HG03354 (cell line): ENCODE measurements around the gene CHRM4.

Experiments used
- ATAC-seq: cut with Tn5 transposase; IDR thresholded peaks from one replicate; pipeline ENCODE4 v1.9.1; 2021; ENCODE audit warnings: mild to moderate bottlenecking; ENCODE audit not compliant: unreplicated experiment, poor library complexity, severe bottlenecking

Gene CHRM4

DNA sequence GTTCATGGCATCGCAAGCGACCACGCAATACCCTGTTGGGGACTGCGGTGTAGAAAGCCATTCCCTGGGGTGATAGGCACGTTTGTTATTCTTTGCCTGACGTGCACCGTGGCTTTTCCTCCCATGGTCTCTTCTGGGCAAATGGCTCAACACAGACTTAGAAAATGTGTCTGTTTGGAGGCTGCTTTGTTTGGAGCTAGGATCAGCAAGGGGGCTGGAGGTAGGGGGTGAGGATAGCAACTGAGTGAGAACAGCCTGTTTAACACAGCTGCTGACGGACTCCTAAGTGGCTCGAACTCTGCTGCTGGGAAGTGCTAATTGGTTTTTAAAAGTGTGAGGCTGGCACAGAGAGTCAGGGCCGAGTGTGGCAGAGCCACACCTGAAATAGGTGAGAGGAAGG is 16.1 kb upstream of the CHRM4 start:
- no peak for ATAC-seq

DNA sequence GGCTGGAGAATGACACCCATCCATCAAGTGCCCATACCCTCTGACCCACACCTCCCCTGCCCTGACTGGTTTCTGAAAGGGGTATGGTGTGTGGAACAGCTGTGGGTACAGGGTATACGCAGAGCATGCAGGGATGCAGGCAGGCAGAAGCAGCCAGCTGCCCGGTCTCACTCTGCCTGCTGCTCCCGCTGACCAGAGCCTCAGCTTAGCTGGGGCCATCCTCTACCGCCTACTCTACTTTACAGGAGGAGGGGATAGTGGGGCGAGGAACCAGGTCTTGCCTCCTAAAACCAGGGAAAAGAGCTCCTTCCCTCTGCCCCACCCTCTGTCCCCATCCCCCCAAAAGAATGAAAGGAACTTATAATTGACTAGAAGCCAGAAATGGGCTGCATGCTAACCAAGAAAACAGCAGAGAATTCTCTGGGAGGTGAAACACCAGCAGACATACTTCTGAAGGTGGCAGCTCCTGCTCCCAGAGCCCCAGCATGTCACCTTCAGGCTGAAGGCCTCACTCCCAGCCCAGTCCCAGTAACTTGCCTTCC is 13.0 kb upstream of the CHRM4 start:
- no peak for ATAC-seq

DNA sequence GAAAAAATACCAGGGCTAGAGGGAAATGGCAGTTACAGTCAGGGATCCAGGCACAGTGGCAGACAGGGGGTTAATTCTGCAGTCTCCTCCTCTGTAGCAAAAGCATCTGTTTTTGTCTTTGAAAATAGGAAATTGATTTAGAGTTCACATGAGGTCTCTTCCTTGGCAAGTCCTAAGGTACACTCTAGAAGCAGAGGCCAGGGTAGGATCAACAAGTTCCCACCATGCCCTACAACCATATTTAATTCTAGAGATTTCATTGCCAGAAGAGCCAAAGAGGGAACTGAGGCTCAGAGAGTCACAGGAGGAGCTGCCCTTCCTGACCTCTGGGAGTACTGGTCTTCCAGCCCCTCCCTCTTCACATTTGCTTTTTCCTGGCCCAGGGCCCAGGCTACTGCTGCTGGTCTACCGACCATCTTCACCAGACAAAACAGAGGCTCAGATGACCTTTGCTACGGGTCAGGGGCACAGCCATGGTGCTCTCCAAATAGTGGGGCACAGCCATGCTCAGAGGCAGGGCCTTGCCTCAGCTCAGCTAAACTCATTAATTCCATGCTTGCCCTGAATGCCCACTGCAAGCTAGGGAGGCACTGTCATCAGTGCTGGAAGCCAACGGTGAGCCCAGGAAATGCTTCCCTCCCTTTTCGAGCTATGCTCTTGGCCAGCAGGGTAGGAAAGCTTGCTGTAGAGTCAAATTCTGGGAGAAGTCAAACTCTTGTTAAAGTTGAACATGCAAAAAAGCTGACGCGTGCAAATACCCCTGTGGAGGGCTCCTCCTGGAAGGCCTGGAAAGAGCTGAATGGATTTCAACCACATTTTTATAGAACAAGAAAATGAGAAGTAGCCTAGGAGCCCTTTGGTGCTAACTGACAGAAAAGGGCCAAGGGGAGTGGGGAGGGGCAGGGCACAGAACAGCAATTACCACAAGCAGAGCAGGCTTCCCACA is 11.7 kb upstream of the CHRM4 start:
- ATAC-seq = no peak

DNA sequence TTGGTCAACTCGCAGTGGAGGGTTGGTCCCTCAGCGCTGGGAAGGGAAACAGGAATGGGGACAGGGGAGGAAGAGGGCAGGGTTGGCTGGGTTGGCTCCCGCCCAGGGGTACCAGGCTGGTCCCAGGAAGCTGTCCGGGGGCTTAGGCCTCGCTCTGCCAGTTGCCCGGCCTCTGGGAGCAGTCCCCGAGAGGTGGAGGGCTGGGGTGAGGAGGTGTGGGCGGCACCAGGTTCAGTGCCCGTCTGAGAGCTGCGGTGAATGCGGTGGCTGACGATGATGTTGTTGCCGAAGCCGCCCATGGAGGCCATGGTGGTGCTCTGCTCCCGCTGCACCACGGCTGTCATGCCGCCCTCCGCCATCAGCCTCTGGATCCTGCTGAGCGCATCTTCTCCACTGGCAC is 6.0 kb upstream of the CHRM4 start:
- ATAC-seq = no peak

DNA sequence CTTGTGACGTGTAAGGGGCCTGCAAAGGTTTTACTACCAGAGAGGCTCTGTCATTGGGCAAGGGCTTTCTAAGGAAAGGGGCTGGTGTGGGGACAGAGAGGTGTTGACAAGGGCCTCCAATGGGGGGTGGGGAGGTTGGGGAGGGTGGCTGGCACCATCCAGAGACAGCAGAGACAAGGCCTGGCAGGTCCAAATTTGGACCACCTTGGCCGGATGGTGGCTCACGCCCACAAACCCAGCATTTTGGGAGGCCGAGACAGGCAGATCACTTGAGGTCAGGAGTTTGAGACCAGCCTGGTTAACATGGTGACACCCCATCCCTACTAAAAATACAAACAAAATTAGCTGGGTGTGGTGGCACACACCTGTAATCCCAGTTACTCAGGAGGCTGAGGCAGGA is 2.2 kb upstream of the CHRM4 start:
- ATAC-seq = no peak

DNA sequence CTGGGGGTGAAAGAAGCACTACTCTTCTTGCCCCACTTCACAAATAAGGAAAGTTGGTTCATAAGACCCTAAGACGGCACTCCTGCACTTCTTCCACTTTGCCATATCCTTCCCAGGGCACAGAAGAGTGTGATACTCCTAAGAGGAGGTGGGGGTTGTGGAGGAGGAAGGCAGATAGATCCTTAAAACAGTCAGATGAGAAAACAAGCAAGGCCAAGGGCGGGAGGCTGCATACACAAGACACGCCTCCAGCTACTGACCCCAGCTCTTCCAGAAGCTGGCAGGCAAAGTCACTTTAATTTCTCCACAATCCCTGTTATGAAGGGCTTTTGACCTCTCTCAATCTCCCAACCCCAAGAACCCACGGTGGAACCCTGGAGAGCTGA is 1.6 kb upstream of the CHRM4 start:
- no peak for ATAC-seq

DNA sequence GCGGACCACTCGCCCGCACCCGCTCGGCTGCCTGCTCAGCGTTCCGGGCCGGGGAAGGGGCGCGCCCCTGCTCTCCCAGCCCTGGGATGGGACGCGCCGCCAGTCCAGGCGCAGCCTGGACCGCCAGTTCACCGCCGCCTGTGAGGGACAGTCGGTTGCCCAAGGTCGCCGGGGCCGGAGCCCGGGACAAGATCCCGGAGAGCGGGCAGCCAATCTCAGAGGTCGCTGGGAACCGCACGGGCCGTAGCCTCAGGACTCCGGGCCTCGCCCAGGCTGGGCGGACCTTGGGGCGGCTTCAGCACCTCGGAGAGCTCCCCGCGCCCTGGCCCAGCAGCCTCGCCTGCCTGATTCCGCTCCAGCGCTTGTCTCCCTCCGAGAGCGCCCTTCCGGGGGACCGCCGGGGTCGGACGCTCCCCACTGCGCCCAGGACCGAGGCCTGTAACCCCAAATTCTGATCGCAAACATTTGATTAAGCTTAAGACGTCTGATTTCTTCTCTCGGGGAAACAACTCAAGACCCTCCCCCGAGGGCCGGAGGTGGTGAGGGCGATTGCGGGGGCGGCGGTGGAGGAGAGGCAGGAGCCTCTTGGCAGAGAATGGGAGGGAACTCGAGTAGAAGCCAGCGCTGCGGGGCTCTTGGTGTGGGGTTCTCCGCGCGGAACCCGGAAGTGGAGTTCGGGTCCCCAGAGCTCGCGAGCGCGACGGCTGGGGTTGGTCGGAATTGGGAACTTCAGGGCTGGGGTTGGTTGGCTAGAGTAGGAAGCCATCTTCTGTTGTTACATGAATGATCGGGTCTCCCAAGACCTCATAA is 1.1 kb upstream of the CHRM4 start:
- ATAC-seq = peak; percentile 72

DNA sequence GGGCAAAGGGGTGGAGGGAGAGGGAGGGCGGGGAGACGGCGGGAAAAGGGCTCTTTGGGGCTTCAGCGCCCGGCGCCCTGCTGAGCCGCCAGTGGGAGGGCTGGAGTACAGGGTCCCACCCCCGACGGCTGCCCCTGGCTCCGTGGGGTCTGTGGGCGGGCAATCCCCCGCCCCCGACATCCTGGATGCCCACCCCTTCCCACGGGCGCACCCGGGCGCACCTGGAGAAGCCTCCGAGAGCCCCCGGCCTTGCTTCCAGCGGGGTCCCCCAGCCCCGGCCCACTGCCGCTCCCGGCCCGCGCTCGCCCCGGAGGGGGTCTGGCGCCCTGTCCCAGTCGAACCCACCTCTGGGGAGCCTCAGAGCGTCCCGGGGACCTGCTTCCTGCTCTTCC is 394 bp downstream of the CHRM4 start:
- no peak for ATAC-seq

DNA sequence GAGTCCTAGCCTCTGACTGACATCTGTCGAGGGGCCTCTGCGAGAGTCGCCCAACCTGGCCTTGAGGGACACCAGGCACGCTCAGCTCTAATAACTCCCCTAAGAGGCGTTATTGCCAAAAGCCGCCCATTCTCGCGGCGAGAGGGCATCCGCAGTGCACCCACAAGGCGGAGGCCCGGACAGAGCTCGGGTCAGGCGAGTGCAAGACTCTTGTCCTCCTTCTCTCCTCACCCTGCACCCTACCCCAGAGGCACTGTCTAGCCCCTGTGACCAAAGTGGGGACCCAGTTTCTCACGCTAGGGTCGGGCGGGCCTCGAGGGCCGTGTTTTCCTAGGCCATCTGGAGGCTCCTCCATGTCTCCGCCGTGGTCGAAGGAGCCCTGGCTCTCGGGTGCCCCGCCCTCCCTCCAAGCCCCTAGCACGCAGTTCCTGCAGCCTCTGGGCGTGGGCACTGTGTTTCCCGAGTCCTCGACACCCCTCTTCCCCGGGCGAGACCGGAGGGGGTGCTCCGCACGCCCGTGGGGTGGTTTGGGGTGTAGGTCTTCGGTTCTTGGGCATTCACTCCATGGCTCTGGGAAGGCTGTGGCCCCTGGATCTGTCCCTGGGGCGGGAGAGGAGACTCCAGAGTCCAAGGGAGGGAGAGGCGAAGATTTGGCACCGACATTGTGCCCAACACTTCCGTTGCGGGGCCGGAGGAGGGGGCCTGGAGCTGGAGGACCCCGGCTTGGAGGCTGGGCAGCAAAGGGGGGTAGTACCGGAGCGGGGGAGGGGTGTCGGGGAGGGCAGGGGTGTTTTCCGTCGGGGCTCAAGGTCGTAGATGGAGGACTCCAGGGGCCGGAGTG is 1.0 kb downstream of the CHRM4 start:
- ATAC-seq = no peak

DNA sequence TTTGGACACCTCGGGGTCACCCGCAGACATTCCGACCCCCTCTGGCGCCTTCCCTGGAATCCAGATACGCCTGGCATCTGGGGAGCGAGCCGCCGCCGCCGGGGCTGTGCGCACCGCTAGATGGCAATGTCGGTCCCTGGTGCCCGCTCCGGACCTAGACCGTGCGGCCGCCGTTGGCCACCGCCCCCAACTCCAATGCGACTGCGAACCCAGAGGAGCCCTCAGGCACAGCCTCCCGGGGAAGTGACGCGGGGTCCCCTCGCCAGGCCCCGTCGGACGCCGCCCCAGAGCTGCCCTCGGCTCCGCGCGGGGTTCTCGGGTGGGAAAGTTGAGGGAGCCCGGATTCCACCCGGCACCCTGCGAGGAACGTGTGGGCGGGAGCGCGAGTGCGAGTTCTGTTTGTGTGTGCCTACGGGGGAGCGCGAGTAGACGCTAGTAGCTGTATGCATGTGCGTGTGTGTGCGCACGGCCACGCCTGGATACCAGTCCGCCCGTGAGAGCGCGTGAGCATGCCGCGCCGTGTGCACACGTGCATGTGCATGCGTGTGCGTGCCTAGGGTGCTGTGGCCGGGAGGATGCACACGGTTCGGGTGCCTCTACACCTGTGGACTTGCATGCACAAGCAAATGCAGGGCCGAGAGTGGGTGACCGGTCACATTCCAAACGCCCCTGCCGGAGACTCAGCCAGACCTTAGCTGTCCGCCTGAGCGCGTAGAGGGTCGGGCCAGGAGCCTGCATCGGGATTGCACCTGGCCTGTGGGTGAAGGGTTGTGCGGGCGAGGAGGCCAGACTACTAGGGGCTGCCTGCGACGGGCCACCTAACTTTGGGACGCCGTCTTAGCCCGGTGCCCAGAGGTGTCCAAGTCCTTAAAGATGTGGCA is 1.9 kb downstream of the CHRM4 start:
- ATAC-seq = peak; percentile 47

DNA sequence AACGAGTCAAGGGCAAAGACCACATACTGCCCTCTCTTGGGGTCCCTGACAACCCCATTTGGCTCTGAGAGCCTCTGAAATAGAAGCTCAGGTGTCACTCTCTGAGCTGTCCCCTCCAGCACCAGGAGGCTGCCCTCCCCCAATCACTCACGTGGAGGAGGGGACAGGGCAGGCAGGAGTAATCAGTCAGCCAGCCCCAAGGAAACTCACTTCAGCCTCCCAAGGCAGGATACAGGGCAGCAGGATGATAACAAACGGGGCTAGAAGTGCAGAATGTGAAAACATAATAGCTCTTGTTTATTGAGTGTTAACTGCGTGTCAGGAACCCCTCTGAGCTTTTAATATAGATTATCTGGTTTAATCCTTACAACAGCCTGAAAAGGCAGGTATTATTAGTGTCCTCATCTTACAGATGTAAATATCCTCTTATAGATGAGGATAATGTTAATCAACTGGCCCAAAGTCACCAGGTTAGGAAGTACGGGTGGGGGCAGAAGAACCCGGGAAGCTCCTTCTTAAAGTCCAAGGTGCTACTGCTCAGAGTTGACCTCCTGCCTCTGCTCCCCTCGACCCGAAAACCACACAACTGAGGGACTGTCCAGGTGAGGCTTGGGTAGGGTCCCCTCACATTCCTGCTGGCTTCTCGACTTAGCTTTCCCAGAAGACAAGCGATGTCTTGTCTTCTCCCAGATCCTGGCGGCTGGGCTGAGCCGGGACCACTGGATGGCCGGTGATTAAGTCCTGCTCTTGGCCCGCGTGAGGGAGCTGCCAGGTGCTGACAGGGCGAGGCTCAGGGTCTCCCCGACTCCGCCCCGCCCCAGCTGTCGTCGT is 2.7 kb downstream of the CHRM4 start:
- no peak for ATAC-seq

DNA sequence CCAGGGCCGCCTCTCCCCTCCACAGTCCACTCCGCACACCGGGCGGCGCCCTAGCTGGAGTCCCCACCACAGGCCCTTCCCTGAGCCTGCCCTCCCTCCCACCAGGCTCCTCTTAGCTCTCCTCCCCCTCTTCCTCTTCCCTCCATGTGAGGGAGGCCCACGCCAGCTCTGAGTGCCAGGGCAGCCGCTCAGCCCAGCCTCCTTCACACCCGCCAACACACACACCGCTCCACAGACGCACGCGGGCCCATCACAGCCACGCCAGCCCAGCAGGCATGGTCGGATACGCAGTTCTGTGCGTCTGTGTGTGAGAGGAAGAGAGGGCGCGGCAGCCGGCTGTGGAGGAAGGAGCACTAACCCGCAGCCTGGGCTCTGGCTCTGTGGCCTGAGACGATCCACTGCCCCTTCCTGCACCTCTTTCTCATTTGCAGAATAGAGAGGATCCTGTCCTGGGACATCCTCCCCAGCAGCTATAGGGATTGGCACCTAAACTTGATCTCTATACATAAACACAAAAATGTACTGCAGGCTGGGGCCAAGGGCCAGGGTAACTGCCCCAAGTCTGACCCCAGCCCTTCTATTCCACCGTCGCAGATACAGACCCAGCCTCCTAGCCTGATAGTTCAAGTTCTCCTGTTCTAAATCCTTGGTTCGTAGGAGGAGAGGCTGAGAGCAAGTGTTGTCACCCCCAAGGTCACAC is 3.5 kb downstream of the CHRM4 start:
- ATAC-seq = no peak

DNA sequence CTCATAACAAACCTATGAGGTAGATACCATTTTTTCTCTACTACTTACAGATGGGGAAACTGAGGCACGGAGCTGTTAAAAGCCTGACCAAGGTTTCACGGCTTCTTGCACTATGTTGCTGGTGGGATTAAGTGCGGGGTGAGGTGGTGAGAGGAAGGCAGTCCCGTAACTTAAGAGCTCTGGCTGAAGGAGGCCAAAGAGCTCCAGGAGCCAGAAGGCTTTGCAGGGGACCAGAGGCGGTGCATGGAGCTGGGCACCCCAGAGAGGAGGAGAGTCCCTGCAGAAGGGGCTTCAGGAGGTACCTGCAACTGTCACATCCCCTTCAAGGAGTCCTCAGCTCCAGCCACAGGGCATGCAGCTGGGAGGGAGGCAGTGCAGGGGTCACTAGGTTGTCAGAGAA is 4.1 kb downstream of the CHRM4 start:
- ATAC-seq = no peak

DNA sequence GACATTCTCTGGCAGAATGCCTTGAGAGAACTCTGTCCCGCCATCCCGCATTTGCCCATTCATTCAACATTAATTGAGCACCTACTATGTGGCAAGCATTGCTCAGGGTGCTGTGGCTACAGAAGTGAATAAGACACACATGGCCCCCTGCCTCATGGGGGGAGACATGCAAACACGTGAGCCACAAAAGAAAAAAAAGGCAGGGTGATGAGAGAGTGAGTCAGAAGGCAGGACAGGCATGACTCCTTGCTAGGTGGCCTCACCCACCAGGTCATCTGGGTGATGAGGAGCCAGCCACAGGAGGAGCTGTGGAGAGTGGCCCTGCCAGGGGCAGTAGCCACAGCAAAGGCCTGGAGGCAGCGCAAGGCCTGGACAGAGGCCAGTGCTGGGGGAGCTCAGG is 4.9 kb downstream of the CHRM4 start:
- ATAC-seq = no peak

DNA sequence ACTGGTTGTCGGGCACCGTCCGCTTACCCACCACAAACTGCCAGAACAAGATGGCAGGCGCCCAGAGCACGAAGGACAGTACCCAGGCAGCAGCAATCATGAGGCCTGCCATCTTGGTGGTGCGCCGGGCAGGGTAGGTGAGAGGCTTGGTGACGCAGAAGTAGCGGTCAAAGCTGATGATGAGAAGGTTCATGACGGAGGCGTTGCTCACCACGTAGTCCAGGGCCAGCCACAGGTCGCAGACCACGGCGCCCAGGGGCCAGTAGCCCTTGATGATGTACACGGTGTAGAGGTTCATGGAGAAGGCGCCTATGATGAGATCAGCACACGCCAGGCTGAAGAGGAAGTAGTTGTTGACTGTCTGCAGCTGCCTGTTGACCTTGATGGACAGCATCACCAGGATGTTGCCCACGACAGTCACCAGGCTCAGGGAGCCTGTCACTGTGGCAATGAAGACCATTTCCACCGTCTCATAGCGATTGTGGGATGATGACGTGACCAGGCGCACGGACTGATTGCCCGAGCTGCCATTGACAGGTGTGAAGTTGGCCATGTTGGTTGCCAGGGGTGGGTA is 5.5 kb downstream of the CHRM4 start:
- ATAC-seq = no peak

DNA sequence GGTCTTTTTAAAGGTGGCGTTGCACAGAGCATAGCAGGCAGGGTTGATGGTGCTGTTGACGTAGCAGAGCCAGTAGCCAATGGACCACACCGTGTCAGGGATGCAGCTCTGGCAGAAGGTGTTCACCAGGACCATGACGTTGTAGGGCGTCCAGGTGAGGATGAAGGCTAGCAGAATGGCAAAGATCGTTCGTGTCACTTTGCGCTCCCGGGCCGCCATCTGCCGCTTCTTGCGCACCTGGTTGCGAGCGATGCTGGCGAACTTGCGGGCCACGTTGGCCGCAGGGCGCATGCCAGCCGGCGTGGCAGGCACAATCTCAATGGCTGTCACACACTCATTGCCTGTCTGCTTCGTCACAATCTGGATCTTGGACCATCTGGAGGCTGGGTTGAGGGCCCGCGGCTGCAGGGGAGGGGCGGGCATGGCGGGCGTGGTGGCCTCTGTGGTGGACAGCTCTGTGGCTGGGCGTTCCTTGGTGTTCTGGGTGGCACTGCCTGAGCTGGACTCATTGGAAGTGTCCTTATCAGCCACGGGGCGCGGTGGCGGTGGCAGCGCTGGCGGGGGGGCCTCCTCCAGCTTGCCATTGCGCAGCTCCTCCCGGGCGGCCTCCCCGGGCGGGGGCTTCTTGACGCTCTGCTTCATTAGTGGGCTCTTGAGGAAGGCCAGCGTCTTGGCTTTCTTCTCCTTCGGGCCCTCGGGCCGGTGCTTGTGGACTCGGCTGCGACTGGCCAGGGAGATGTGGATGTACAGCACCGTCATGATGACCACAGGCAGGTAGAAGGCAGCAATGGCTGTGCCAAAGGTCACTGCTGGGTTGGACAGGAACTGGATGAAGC is 6.2 kb downstream of the CHRM4 start:
- no peak for ATAC-seq
